HPDE6-E6E7 (cell line): Measurements from ENCODE around the gene HOXC11.

Source experiments
- DNase-seq: peaks from one replicate; pipeline ENCODE4 v3.0.0; 2011; ENCODE audit warnings: missing footprints; ENCODE audit errors: extremely low spot score

HOXC11 gene

GRCh38 chr12:53956914-53957536, 15.9 kb upstream of the HOXC11 start:
- DNase-seq: no peak

GRCh38 chr12:53958128-53958527, 14.8 kb upstream of the HOXC11 start:
- DNase-seq: no peak

GRCh38 chr12:53959314-53959713, 13.6 kb upstream of the HOXC11 start:
- no peak for DNase-seq

- DNase-seq: no peak
Observed at GRCh38 chr12:53960187-53961024, 12.5 kb upstream of the HOXC11 start.

DNA sequence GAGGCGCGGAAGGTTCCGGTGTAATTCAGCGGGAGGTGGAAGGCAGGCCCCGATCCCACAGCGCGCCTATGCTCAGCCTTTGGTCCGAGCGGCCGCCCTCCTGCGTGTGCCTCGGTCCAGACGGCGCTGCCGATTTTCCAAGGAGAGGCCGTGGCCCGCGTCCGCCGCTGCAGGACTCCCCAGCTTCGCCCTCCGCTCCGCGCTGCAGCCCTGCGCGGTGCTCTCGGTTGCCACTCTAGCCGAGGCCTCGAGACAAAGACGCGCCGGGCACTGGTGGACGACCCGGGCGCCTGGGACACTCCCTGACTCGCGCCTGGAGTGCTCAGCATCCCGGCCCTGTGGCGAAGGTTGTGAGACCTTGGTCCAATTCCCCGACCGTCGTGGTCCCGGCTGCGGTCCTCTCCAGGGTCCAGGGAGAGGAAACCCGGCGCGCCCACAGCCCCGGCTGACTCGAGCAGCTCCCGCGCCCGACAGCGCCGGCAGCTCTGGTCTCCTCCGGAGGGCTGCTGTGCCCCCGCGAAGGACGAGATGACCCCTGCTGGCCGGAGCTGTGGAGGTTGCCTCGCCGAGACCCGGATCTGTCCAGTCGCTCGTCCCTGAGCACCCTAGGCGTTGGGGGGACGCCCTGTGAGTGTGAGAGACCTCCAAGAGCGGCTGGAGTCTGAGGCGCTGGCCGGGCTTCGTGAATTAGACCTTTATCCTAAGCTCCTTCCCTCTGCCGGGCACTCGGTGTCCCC, 11.7 kb upstream of the HOXC11 start:
- no peak for DNase-seq

GRCh38 chr12:53963005-53963404, 9.9 kb upstream of the HOXC11 start:
- no peak for DNase-seq

- no peak for DNase-seq
Observed at GRCh38 chr12:53963434-53964314, 9.3 kb upstream of the HOXC11 start.

GRCh38 chr12:53964315-53964713, 8.6 kb upstream of the HOXC11 start:
- DNase-seq: no peak

DNA sequence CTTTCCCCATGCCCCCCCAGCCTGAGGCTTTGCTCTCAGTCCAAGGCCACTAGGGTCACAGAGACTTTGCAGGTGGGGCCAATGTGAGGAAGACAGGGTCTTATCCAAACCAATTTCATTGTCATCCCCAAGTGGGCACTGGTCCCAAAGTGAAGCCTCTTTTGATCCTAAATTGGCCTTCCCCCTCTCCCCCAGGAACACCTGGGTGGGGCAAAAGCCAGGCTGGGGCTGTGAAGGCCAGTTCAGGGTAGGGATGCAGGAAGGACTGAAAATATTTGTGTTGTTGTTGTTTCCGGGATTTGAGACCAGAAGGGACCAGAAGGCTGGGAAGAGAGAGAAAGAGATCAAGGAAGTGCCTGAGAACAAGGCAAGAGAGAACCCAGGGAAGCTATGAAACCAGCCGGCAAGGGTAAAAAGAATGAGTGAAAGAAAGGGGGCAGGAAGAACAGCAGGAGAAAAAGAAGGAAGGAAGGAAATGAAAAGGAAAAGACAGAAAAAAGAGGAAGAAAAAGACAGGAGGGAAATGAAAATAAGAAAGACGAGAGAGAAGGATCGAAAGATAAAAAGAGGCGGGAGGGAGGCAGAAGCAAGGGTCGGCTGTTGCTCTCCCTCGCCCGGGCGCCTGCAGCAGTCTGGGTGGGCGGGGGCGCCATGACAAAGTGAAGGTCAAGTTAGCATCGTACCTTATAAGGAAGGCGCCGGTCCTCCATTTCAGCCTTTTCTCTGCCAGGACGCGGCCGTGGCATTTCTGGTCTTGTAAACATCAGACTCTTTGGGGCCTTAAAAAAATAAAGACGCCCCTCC, 7.4 kb upstream of the HOXC11 start:
- no peak for DNase-seq

- no peak for DNase-seq
Observed at GRCh38 chr12:53966085-53966384, 6.9 kb upstream of the HOXC11 start.

- no peak for DNase-seq
Observed at GRCh38 chr12:53966385-53967133, 6.4 kb upstream of the HOXC11 start.

GRCh38 chr12:53967421-53967925, 5.5 kb upstream of the HOXC11 start:
- no peak for DNase-seq

DNA sequence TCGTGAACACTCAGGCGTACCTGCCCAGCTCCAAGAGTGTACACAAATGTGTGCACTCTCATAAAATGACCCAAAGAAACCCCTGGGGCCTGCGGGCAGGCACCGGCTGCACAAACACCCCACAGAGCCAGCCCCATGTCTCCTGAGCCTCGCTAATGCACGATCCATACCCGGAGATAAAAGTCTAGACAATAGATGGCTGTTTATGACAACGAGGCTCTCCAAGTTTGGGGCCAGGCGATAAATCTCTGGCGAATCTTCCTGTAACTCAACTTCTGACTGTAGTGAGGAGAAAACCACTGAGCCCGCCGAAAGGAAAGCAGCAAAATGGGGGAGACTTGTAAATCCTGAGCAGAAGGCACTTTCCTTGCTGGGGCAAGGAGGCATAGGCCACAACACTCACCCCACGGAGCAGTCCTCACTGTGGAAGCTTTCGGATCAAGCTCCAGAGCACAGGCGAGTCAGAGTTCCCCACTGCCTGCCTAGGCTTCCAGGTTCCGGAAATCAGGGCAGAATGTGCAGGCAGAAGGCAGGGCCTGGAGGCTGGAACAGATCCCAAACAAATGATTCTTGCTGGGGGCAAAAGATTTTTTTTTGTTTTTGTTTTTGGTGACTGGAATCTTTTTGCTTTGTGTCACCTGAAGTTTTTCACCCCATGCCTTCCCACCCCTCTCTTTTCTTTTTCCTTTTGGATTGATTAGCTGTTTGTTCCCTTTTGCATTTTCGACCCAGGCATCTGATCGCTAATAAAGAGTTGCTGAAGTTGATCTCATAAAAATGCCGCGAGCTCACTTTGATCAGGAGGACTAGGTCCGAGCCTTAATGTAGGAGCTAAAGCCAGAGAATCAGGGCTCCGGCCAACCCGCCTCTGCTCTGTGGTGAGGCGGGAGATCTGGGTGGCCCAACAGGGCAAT, 4.5 kb upstream of the HOXC11 start:
- DNase-seq: no peak

DNA sequence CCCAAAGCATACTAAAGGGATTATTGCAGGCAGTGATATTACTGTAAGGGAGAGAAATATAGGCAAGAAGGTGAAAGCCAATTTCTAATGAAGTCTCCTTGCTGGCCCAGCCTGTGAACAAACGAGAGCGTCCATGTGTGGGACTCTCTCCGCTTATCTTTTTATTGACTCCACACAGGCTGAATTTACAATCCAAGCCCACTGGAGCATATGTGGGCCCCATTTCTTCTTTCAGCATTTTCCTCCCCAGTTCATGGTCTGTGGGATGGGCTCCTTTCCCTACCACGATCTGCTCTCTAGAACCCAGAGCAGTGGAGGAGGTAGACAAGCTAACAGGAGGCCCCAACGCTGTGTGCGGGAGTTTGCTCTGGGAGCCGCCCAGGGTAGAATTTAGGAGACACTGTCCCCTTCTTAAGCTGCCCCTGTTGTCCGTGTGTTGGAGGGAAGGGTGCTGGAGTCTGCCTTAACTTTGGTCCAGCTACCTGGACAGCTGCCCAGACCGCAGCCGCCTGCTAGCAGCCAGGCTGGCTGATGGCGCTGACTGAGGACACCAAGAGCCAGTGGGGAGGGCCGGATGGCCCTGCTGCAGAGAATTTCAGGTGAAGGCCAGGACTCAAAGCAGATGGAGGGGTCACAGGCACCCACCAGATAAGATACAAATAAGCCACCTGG, 3.2 kb upstream of the HOXC11 start:
- DNase-seq: no peak

DNA sequence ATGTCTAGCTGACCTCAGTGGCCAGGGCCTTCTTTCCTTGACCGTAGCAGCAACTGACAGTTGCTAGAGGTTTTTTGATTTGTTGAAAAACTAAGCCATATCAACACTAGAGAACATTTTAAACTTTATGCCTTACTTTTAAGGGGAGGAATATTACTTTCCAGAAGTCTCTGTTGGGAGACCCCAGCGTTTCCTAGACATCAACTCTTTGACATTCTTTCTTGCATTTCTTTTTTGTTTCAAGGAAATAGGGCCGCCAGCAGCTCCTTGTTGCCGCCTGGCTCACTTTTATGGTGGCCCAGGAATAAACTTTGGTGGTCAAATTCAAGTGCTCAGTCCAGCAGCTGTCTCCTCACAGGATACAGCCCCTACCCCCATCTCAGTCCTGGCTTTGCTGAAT, 2.5 kb upstream of the HOXC11 start:
- DNase-seq: no peak

DNA sequence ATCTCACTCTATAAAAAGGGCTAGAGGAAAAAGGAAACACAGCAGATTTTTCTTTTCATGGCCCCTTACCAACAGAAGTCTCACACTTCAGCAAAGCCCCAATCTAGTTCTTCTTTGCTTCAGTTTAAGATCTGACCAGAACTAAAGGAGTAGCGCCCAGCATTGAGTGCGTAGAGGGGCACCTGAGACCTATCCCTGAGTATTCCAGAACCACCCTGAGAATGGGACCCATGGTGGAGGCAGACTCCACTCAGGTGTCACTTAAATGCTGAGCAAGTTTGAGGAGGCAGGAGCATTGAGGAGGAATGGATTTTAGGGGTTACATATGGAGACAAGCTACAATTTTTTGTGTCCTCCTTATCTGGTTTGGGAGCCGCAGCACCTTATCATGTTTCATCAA, 1.8 kb upstream of the HOXC11 start:
- no peak for DNase-seq

DNA sequence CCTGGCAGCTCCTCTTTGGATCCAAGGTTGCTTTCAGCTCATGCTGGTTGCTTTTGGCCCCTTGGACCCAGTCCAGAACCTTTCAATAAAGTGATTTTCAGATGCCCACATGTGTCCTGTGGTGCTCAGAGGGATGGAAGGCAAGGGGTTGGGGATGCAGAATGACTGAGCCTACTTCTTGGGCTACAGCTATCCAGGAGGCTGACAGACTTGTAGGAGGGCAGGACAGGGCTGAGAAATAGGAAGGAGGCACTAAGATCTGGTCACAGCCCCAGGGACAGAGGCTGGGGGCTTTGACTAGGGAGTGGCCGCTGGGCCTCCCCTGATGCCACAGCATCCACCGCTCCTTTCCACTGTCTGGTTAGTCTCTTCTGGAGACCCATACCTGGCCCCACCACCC, 1.2 kb upstream of the HOXC11 start:
- no peak for DNase-seq

DNA sequence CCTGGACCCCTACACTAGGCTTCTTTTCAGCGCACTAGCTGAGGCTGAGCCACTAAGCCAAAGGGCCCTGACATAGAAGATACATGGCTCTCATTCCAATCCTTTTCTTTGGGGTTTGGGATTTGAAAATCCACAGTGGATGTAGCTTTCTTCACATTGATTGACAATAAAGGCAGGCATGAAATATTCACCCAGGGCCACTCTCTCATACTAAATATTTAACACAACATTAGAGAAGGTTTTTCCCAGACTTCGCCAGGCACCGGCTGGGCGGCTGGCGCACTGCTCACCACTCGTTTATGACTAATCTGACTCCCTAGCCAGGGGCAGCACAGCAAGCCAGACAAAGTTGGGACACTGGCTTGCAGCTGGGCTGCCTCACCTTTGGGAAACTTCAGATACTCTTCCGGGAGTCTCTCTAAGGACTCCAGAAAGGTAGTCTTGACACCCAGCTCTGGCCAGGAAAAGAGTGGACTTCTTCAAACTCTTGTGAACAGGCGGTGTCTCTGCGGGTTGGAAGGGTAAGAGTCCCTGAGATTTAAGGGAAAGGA, 699 bp upstream of the HOXC11 start:
- no peak for DNase-seq
